Measurements from ENCODE around the gene CELF2.

DNA sequence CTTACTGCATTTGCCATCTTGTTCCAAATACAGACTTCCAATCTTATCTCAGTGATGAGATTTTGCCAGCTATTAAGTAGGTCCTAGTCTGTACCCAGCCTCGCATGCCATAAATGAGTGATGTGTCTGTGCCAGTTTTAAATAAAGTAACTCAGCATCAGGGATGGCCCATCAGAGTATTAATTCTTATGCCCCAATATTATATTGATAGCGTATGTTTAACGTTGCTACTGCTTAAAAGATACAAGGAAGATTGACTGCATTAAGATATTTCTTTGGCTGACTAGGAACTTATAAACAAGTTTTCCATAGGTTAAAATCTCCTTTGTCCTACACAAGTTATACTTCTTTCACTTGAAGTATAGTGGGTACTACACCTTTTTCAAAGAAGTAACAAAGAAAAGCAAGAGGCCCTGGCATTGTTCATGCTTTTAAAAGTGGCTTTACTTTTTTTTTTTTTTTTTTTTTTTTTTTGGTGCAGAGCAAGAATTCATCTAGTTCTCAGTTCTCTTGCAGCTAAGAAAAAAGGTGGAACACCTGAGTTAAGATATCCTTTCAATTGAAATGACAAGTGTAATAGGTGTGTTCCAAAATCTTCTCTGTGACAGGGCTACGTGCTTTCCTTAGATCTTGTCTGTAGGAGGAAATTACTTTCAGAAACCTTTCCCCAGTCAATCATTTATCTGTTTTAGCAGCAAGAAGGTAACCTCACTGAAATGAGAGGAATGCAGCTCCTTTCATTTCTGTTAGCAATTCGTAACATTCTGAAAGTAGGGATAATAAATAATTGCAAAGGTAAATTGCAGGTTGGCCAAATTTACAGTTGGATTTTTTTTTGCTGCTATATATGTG lies 245.0 kb downstream of the CELF2 start:
- TF ChIP-seq RARB (CRISPR knock-in tag; IDR thresholded peaks at IDR 0.05), result no peak
- no peak for TF ChIP-seq ZFP30 (CRISPR knock-in tag; IDR thresholded peaks at IDR 0.05)
- TF ChIP-seq, protein P1, sequence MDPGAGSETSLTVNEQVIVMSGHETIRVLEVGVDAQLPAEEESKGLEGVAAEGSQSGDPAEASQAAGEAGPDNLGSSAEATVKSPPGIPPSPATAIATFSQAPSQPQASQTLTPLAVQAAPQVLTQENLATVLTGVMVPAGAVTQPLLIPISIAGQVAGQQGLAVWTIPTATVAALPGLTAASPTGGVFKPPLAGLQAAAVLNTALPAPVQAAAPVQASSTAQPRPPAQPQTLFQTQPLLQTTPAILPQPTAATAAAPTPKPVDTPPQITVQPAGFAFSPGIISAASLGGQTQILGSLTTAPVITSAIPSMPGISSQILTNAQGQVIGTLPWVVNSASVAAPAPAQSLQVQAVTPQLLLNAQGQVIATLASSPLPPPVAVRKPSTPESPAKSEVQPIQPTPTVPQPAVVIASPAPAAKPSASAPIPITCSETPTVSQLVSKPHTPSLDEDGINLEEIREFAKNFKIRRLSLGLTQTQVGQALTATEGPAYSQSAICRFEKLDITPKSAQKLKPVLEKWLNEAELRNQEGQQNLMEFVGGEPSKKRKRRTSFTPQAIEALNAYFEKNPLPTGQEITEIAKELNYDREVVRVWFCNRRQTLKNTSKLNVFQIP (CRISPR knock-in tag; IDR thresholded peaks at IDR 0.05; ENCODE audit: borderline replicate concordance, low read depth), result no peak

Measured in SK-N-SH treated with all-trans-retinoic acid at 6 μM for 48 hours (cell line).